H1 (cell line): ENCODE measurements around the gene CTXN1. TPM values are rescaled to one million over a fixed set of nuclear protein-coding genes. Genes with fewer than 3 reads are reported as not detected.
A peak's percentile ranks its signal among the peaks of the same experiment; 100 is the strongest.

Experiments used
- CTCF ChIA-PET: fragments of 300-600 bp; sonication (Branson Sonifier 250); formaldehyde crosslinking; loops from one replicate; lab custom pipeline; 2021; ENCODE audit not compliant: partially characterized antibody; lab: Charles Lee
- POLR2A ChIA-PET: fragments of 300-600 bp; sonication (Branson Sonifier 250); formaldehyde crosslinking; loops from one replicate; lab custom pipeline; 2021; ENCODE audit warnings: inconsistent platforms; ENCODE audit not compliant: partially characterized antibody; lab: Charles Lee
- DNase-seq, 2 experiments: peaks; one replicate each; pipeline versions ENCODE4 v3.0.0 to v3.0.0-alpha.2; 2010 to 2022; ENCODE audit warnings: low spot score in 2 of 2, low read depth in 1 of 2, mixed read lengths in 1 of 2
- FAIRE-seq: peaks from 2 replicates; lab custom pipeline; 2011; peaks lifted over from hg19 to GRCh38; lab: Jason Lieb, UNC
- H2AFZ ChIP-seq: 2 replicates; pipeline ENCODE4 v1.8.1; 2012; ENCODE audit warnings: low read length, inconsistent platforms
- H2AK5ac ChIP-seq: 2 replicates; pipeline ENCODE4 v1.6.1; 2013; ENCODE audit warnings: low read depth, low read length
- H2BK120ac ChIP-seq: replicated peaks from 2 replicates; pipeline ENCODE3; 2013; ENCODE audit warnings: low read depth, low read length, inconsistent platforms
- H2BK12ac ChIP-seq: 2 replicates; pipeline ENCODE4 v1.6.1; 2013; ENCODE audit warnings: low read depth, low read length
- H2BK15ac ChIP-seq: 2 replicates; pipeline ENCODE4 v1.6.1; 2013; ENCODE audit warnings: low read length
- H2BK20ac ChIP-seq: 2 replicates; pipeline ENCODE4 v1.6.1; 2013; ENCODE audit warnings: low read length
- H2BK5ac ChIP-seq: 2 replicates; pipeline ENCODE4 v1.6.1; 2013; ENCODE audit warnings: low read depth, low read length
- H3K14ac ChIP-seq: 2 replicates; pipeline ENCODE4 v1.6.1; 2013; ENCODE audit warnings: inconsistent platforms; ENCODE audit not compliant: insufficient read length
- H3K18ac ChIP-seq: 2 replicates; pipeline ENCODE4 v1.6.1; 2013; ENCODE audit warnings: low read length; ENCODE audit errors: extremely low read depth
- H3K23ac ChIP-seq: 2 replicates; pipeline ENCODE4 v1.6.1; 2013; ENCODE audit warnings: inconsistent platforms; ENCODE audit not compliant: insufficient read length
- H3K23me2 ChIP-seq: 2 replicates; pipeline ENCODE4 v1.6.1; 2013; ENCODE audit warnings: low read depth, low read length
- H3K27ac ChIP-seq: 2 replicates; pipeline ENCODE4 v1.6.1; 2011; ENCODE audit warnings: low read depth, low read length, inconsistent platforms
- H3K27me3 ChIP-seq, 4 experiments: replicated peaks in 1 of 4; 1 replicate in 1 of 4; 2 replicates in 3 of 4; pipeline versions ENCODE4 v1.6.1 to v1.8.1; 2011 to 2013; ENCODE audit warnings: low read length in 3 of 4, mild to moderate bottlenecking in 3 of 4, inconsistent platforms in 2 of 4, mixed read lengths in 2 of 4, moderate library complexity in 1 of 4; ENCODE audit not compliant: control insufficient read depth in 3 of 4, insufficient read depth in 3 of 4; ENCODE audit errors: extremely low read depth in 1 of 4
- H3K36me3 ChIP-seq, 4 experiments: 2 replicates each; pipeline versions ENCODE4 v1.6.1 to v1.8.1; 2011 to 2013; ENCODE audit warnings: mild to moderate bottlenecking in 4 of 4, low read length in 3 of 4, moderate library complexity in 2 of 4, control low read depth in 1 of 4, inconsistent platforms in 1 of 4; ENCODE audit not compliant: insufficient read depth in 4 of 4, control insufficient read depth in 2 of 4
- H3K4ac ChIP-seq: replicated peaks from 2 replicates; pipeline ENCODE3; 2013; ENCODE audit warnings: low read length, low read depth, mixed read lengths, inconsistent platforms; ENCODE audit not compliant: insufficient read length
- H3K4me1 ChIP-seq, 4 experiments: replicated peaks in 1 of 4; 1 replicate in 1 of 4; 2 replicates in 3 of 4; pipeline versions ENCODE4 v1.6.1 to v1.8.1; 2011 to 2013; ENCODE audit warnings: low read length in 3 of 4, inconsistent platforms in 2 of 4, mixed read lengths in 1 of 4; ENCODE audit not compliant: insufficient read depth in 4 of 4, control insufficient read depth in 3 of 4
- H3K4me2 ChIP-seq, 2 experiments: 2 replicates each; pipeline versions ENCODE4 v1.6.1 to v1.8.1; 2011 to 2013; ENCODE audit warnings: low read depth in 2 of 2, low read length in 2 of 2, control low read depth in 1 of 2, inconsistent platforms in 1 of 2, mild to moderate bottlenecking in 1 of 2; ENCODE audit not compliant: insufficient read depth in 1 of 2
- H3K4me3 ChIP-seq, 4 experiments: fragments of 200-600, 300-600 bp in 1 of 4; sonication (generic), shearing (Covaris generic), sonication (Bioruptor Twin) in 1 of 4; 2 replicates each; pipeline versions ENCODE4 v1.5.1 to v1.8.1; 2011 to 2016; ENCODE audit warnings: low read length in 4 of 4, low read depth in 3 of 4, control low read depth in 2 of 4, inconsistent platforms in 2 of 4, mild to moderate bottlenecking in 2 of 4, mixed read lengths in 1 of 4, moderate library complexity in 1 of 4; ENCODE audit not compliant: insufficient read depth in 2 of 4; ENCODE audit errors: extremely low read depth in 1 of 4
- H3K56ac ChIP-seq: replicated peaks from 2 replicates; pipeline ENCODE3; 2013; ENCODE audit warnings: low read depth, mild to moderate bottlenecking, mixed read lengths, low read length, inconsistent platforms; ENCODE audit not compliant: insufficient read length
- H3K79me1 ChIP-seq: 2 replicates; pipeline ENCODE4 v1.6.1; 2013; ENCODE audit warnings: low read depth, low read length, control low read depth
- H3K79me2 ChIP-seq, 2 experiments: 2 replicates each; pipeline versions ENCODE4 v1.6.1 to v1.8.1; 2012 to 2013; ENCODE audit warnings: low read length in 2 of 2, mild to moderate bottlenecking in 2 of 2, inconsistent platforms in 1 of 2; ENCODE audit not compliant: insufficient read depth in 2 of 2, control insufficient read depth in 1 of 2
- H3K9ac ChIP-seq, 4 experiments: replicated peaks in 1 of 4; 1 replicate in 1 of 4; 2 replicates in 3 of 4; pipeline versions ENCODE4 v1.6.1 to v1.8.1; 2011 to 2013; ENCODE audit warnings: low read depth in 3 of 4, low read length in 3 of 4, control low read depth in 2 of 4, mild to moderate bottlenecking in 2 of 4, moderate library complexity in 2 of 4, inconsistent platforms in 1 of 4; ENCODE audit errors: extremely low read depth in 1 of 4
- H3K9me3 ChIP-seq, 2 experiments: 2 replicates each; pipeline versions ENCODE4 v1.6.1 to v1.8.1; 2012 to 2013; ENCODE audit warnings: mild to moderate bottlenecking in 2 of 2, moderate library complexity in 2 of 2, control low read depth in 1 of 2, inconsistent platforms in 1 of 2, low read depth in 1 of 2, low read length in 1 of 2, mixed read lengths in 1 of 2; ENCODE audit not compliant: insufficient read depth in 2 of 2
- H4K20me1 ChIP-seq, 2 experiments: replicated peaks in 1 of 2; 2 replicates each; pipeline versions ENCODE3 to v1.8.1; 2011 to 2013; ENCODE audit warnings: inconsistent platforms in 2 of 2, low read length in 2 of 2, mild to moderate bottlenecking in 1 of 2; ENCODE audit not compliant: insufficient read depth in 2 of 2, control insufficient read depth in 1 of 2
- H4K5ac ChIP-seq: 2 replicates; pipeline ENCODE4 v1.6.1; 2013; ENCODE audit warnings: low read length, low read depth, mixed read lengths, inconsistent platforms; ENCODE audit not compliant: insufficient read length
- H4K8ac ChIP-seq: 2 replicates; pipeline ENCODE4 v1.8.0; 2013; ENCODE audit warnings: mild to moderate bottlenecking, moderate library complexity, low read length, inconsistent platforms; ENCODE audit not compliant: insufficient read depth; ENCODE audit errors: extremely low read depth
- H4K91ac ChIP-seq: replicated peaks from 2 replicates; pipeline ENCODE3; 2013; ENCODE audit warnings: low read length, mixed read lengths, inconsistent platforms; ENCODE audit not compliant: insufficient read length
- CBX8 ChIP-seq: fragments of 300-800, 300-1000 bp; sonication (generic); IDR thresholded peaks from 2 replicates; pipeline ENCODE4 v1.7.1; 2016; ENCODE audit warnings: low read depth, low read length, borderline replicate concordance
- FOSL1 ChIP-seq: IDR thresholded peaks from 2 replicates; pipeline ENCODE4 v1.6.1; 2011; ENCODE audit warnings: mild to moderate bottlenecking, low read depth, low read length, moderate library complexity; ENCODE audit not compliant: insufficient read depth
- GTF2F1 ChIP-seq: IDR thresholded peaks from 2 replicates; pipeline ENCODE4 v1.6.1; 2012; ENCODE audit warnings: low read depth, low read length, improper control_type of control experiment, borderline replicate concordance
- POLR2AphosphoS5 ChIP-seq: IDR thresholded peaks from 2 replicates; pipeline ENCODE4 v1.6.1; 2011; ENCODE audit warnings: low read depth, low read length
- SUZ12 ChIP-seq: fragments of 200-600 bp; sonication (generic); IDR thresholded peaks from 2 replicates; pipeline ENCODE4 v1.6.1; 2012; ENCODE audit warnings: mild to moderate bottlenecking, inconsistent platforms, low read length, moderate library complexity, mixed read lengths
- ZNF274 ChIP-seq: IDR thresholded peaks from 2 replicates; pipeline ENCODE4 v1.7.0; 2012; ENCODE audit warnings: low read length, borderline replicate concordance; ENCODE audit errors: extremely low read depth
- WGBS, 2 experiments: shearing (Covaris generic) in 1 of 2; methylation state at CpG; one replicate each; pipeline versions ENCODE4 v1.1.6 to v1.1.7; 2013 to 2015; ENCODE audit warnings: low lambda C conversion rate in 2 of 2, mixed read lengths in 2 of 2, inconsistent platforms in 1 of 2, low coverage in 1 of 2, missing lambda C conversion rate in 1 of 2; ENCODE audit not compliant: insufficient replicate concordance in 2 of 2, insufficient coverage in 1 of 2, insufficient read length in 1 of 2; ENCODE audit errors: extremely low coverage in 1 of 2, missing lambda C conversion rate in 1 of 2; 5-methylcytosine and 5-hydroxymethylcytosine counted together
- polyA plus RNA-seq, 7 experiments: library from polyadenylated mRNA; depleted of rRNA in 3 of 7; stranded (reverse) in 5 of 7; unstranded in 2 of 7; fragments of >200 nt in 5 of 7; fragments of 200-250 nt in 2 of 7; gene quantifications; 1 replicate in 5 of 7; 2 replicates in 1 of 7; 4 replicates in 1 of 7; pipeline versions ENCODE4 v1.2.1 to v1.2.3, GENCODE V29; 2011 to 2013; ENCODE audit warnings: missing spikeins in 2 of 7, mixed read lengths in 2 of 7
- total RNA-seq: library from RNA; stranded (reverse); fragmentation: NEBNext Ultra II Directional; extraction: Animal tissue kit (Norgen Biotek cat#: 25700); gene quantifications from 2 replicates; pipeline ENCODE4 v1.2.1, GENCODE V29; 2021
- TF ChIP-seq, protein P1 (sequence below): IDR thresholded peaks from 2 replicates; pipeline ENCODE4 v1.6.1; 2011; ENCODE audit warnings: low read length, improper control_type of control experiment
- TF ChIP-seq, protein P2 (sequence below): IDR thresholded peaks from 2 replicates; pipeline ENCODE4 v1.6.1; 2012; ENCODE audit warnings: inconsistent platforms

CTXN1 gene
- total and polyA plus RNA-seq, 2 of the 8 experiments (the other 6 are each of a cell fraction or from before 2014, with no cell fraction given): 16.4 to 58.0 TPM

DNA sequence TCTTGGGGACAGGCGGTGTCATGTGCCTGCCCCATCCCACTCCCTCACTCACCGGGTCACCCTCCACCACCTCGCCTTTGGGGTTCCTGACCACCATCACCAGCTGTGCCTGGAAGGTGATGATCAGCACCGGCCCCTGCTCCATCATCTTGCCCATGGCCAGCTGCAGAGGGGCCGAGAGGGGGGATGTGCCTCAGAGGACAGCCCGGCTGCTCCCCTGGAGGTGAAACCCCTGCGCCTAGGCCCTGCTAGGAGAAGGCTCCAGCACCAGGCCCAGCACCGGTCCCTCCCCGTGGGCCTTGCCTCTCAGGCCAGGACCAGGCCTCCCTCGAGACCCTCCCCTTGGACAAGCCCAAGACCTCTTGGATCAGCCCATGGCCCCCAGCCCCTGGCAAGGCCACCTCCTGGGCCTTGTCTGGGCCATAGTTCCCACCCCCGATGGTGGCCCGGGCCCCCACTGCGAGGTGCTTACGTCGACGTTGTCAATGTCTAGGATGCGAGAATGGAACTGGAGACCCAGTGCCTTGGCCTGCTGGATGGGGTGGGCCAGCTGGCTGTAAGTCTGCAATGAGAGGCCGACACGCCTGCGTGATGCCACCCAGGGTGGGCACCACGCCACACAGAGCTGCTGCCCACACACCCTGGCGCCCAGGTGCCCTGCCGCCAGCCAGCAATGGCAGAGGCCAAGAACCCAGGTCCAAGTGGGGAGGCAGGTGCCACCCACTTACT, 1.8 kb upstream of the CTXN1 start:
- Histone ChIP-seq H3K4ac (no peak overlapping the region), H3K36me3 (peaks cover 9 to 25% (median 19%) of the 10 kb centered on the region in 4 experiments; a peak in 7 of 8 replicates), H3K79me2 (no peaks in the 10 kb centered on the region), H2BK15ac (no peak overlapping the region), H4K91ac (no peak overlapping the region), H3K9ac (no peak overlapping the region), H4K5ac (no peak overlapping the region), H3K4me3 (no peak overlapping the region), H2BK12ac (no peak overlapping the region), H3K79me1 (no peaks in the 10 kb centered on the region), H3K14ac (no peak overlapping the region), H2BK120ac (no peak overlapping the region), H3K18ac (no peak overlapping the region), H4K8ac (0 out of 2 replicates have a peak overlapping the region, but pooled peaks have one; percentile 84), H3K23me2 (peaks cover 4% of the 10 kb centered on the region; the same call in 1 of the 2 replicates), H3K27me3 (no peaks in the 10 kb centered on the region), H2BK5ac (no peak overlapping the region), H3K56ac (no peak overlapping the region), H3K9me3 (no peaks in the 10 kb centered on the region), H3K27ac (no peak overlapping the region), H3K23ac (no peak overlapping the region), H4K20me1 (peaks cover 8 to 20% of the 10 kb centered on the region in 2 experiments), H2AK5ac (no peak overlapping the region), H3K4me2 (no peak overlapping the region), H2BK20ac (no peak overlapping the region), H2AFZ (no peak overlapping the region), H3K4me1 (peaks cover 0 to 8% (median 2%) of the 10 kb centered on the region in 4 experiments; a peak in 5 of 7 replicates)
- POLR2A ChIA-PET: interaction anchor here (0.8 to 10.4 kb wide), 8 partner anchors 10 to 222 kb away, joined by 3 to 205 read pairs (median 6); partner anchors contain the start of genes FBN3, TGFBR3L and TIMM44
- no peak; the same call in 1 of the 2 replicates for TF ChIP-seq POLR2AphosphoS5
- TF ChIP-seq GTF2F1: no peak
- no peak for TF ChIP-seq ZNF274
- no peak for TF ChIP-seq FOSL1
- no peak for TF ChIP-seq CBX8
- TF ChIP-seq, protein P1, sequence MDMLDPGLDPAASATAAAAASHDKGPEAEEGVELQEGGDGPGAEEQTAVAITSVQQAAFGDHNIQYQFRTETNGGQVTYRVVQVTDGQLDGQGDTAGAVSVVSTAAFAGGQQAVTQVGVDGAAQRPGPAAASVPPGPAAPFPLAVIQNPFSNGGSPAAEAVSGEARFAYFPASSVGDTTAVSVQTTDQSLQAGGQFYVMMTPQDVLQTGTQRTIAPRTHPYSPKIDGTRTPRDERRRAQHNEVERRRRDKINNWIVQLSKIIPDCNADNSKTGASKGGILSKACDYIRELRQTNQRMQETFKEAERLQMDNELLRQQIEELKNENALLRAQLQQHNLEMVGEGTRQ: no peak
- TF ChIP-seq, protein P2, sequence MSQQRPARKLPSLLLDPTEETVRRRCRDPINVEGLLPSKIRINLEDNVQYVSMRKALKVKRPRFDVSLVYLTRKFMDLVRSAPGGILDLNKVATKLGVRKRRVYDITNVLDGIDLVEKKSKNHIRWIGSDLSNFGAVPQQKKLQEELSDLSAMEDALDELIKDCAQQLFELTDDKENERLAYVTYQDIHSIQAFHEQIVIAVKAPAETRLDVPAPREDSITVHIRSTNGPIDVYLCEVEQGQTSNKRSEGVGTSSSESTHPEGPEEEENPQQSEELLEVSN: no peak
- TF ChIP-seq SUZ12: no peak
- CTCF ChIA-PET: interaction anchor here (0.7 to 1.9 kb wide), 9 partner anchors 8 to 75 kb away, joined by 3 to 10 read pairs (median 5); partner anchors contain the start of genes SNAPC2 and TGFBR3L
- FAIRE-seq (no peak), DNase-seq (no peak)
- 93% methylated on average over 20 of the region's 23 CpGs; no CpG with 5 or more reads in 1 of the 2 experiments for WGBS, 2 experiments
